GM12801 (cell line): ENCODE data around the gene PARN.

Experiments used
- TF ChIP-seq, protein P1 (sequence below): IDR thresholded peaks from one replicate; pipeline ENCODE4 v1.5.1; 2011; ENCODE audit warnings: control low read depth; ENCODE audit not compliant: insufficient read length; ENCODE audit errors: extremely low read depth

PARN gene

DNA sequence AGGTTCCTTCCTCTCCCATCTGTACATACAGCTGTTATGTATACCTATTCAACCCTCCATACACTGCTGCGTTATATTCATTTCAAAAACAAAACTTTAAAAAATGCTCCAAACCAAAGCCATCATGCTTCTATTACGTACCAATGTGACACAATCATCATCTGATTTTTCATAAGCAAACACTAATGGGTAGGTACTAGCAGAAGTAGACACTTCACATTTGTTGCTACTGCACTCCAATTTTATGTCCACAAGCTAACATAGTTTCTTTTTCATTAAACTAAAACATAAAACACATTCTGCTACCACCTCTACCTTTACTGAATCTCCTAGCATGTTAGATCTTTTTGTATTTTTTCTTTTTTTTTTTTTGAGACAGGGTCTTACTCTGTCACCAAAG, 57.5 kb downstream of the PARN start:
- TF ChIP-seq, protein P1, sequence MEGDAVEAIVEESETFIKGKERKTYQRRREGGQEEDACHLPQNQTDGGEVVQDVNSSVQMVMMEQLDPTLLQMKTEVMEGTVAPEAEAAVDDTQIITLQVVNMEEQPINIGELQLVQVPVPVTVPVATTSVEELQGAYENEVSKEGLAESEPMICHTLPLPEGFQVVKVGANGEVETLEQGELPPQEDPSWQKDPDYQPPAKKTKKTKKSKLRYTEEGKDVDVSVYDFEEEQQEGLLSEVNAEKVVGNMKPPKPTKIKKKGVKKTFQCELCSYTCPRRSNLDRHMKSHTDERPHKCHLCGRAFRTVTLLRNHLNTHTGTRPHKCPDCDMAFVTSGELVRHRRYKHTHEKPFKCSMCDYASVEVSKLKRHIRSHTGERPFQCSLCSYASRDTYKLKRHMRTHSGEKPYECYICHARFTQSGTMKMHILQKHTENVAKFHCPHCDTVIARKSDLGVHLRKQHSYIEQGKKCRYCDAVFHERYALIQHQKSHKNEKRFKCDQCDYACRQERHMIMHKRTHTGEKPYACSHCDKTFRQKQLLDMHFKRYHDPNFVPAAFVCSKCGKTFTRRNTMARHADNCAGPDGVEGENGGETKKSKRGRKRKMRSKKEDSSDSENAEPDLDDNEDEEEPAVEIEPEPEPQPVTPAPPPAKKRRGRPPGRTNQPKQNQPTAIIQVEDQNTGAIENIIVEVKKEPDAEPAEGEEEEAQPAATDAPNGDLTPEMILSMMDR: no peak

GRCh38 chr16:14569213-14569612, 60.8 kb downstream of the PARN start:
- TF ChIP-seq, protein P1: no peak

- TF ChIP-seq, protein P1: no peak
Observed at GRCh38 chr16:14566599-14566998, 63.5 kb downstream of the PARN start.

- TF ChIP-seq, protein P1: no peak
Observed at GRCh38 chr16:14565688-14566025, 64.4 kb downstream of the PARN start.

DNA sequence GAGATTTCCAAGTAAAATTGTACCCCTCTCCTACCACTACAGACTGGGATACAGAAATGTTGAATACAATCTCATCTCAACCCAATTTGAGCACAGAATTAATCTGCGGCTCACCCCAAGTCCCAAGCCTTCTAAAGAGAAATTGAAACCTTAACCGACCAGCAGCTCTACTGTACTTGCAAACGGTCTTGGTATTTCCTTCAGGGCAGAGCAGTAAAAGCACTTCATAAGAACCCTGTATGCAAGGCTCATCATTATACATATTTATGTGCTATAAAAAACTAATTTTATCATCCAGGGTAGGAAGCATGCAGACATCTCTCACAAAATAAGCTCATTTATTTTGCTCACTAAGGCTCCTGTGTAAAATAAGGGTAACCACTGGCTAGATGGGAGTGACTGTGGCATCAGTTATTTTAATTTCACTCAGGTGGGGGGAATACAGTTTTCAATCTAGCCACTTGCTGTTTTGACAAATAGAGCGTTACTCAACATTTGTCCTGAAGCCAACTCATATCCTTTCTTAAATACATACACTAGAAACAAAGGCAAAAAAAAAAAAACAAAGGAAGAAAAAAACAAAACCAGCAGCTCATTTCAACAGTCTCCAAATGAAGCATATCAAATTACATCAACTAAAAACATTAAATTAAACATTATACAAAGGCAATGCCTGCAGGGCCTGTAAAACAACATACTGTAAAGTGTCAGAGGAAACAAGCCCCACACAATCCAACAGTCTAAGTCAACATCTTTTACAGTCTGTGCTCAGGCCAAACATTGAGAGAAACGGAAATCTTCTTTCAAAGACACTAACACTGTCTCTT, 65.0 kb downstream of the PARN start:
- TF ChIP-seq, protein P1: no peak

DNA sequence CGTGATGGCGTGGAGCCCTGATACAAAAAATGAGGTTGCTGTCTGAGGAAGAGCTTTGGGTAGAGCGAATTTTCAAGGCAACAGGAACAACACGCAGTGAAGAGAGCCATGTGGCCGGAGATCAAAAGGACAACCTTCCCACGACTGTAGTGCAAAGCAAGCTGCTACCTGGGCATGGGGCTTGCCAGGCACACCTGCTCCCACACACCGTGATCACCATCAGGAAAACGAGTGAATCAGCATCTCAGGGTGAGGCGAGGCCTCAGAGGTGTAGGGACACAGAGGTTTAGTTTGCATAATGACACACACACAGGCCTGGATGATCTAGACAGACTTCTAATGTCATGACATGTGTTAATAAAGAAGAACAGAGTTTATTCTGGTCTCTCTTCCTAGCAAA, 65.7 kb downstream of the PARN start:
- TF ChIP-seq, protein P1: no peak

DNA sequence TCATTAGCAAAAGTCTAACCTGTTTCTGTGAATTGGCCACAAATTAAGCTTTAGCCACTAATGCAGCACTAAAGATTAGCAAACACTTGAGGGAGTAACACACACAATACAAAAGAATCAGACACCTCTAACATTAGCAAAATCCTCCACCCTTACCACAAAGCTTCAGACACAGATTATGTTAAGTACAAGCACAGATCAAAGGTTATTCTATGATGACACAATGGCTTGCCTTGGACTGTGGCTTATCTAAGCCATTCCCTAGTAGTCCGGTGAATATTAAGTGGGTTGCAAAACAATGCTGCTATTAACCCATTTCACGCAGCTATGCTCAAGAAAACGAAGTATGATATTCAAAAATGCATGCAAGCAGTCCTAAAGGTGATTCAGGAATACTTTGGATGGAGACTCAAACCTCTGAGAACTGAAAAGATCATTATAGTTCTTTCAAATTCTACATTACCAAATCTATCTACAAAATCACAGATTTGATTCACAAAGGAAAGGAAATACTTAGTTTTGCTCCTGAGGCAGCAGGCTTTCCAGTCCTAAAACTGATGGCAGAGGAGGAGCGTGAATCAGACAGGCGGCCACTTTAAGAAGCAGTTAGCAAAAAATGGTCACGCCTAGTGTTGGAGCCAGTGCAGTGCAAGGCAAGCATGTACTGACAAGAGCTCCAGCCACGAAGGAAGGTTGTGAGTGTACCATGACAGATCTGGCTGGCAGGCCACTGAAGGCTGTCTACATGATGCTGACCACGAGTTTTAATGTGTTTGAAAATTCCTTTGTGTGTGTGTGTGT, 67.2 kb downstream of the PARN start:
- TF ChIP-seq, protein P1: no peak
